Measurements from ENCODE around the gene PIH1D1. TPM values are rescaled to one million over a fixed set of nuclear protein-coding genes. Genes with fewer than 3 reads are reported as not detected.

The PIH1D1 gene
- total and polyA plus RNA-seq, 4 donors: 56.6 to 96.3 (median 76.5) TPM

GRCh38 chr19:49438261-49438660 lies 13.4 kb downstream of the PIH1D1 start:
- DNase-seq (ENCODE audit: low read depth in 4 of 6, low spot score in 6 of 6): peak in 1 of 6 donors; percentile 91
- 10% methylated on average over 2 of the region's 6 CpGs for WGBS (ENCODE audit: insufficient coverage)
- Histone ChIP-seq H3K27me3 (ENCODE audit: control insufficient read depth, insufficient read depth, low read length) (peaks cover 97% of the 10 kb centered on the region), H3K36me3 (ENCODE audit: control insufficient read depth, insufficient read depth, low read length) (no peaks in the 10 kb centered on the region), H3K4me3 (ENCODE audit: low read depth, low read length) (no peak overlapping the region), H3K9me3 (ENCODE audit: control insufficient read depth, insufficient read depth, low read length) (no peaks in the 10 kb centered on the region), H3K4me1 (ENCODE audit: control insufficient read depth, insufficient read depth, low read length) (peaks cover 30% of the 10 kb centered on the region), H3K27ac (ENCODE audit: low read depth, low read length) (no peak overlapping the region)

- 11% methylated on average over 7 of the region's 8 CpGs for WGBS (ENCODE audit: insufficient coverage)
- H3K4me3 ChIP-seq (ENCODE audit: low read depth, low read length): no peak overlapping the region
- H3K4me1 ChIP-seq (ENCODE audit: control insufficient read depth, insufficient read depth, low read length): peaks cover 23% of the 10 kb centered on the region
- no peaks in the 10 kb centered on the region for H3K36me3 ChIP-seq (ENCODE audit: control insufficient read depth, insufficient read depth, low read length)
- peak in 1 of 6 donors; percentile 93 for DNase-seq (ENCODE audit: low read depth in 4 of 6, low spot score in 6 of 6)
- H3K9me3 ChIP-seq (ENCODE audit: control insufficient read depth, insufficient read depth, low read length): no peaks in the 10 kb centered on the region
- no peak overlapping the region for H3K27ac ChIP-seq (ENCODE audit: low read depth, low read length)
- H3K27me3 ChIP-seq (ENCODE audit: control insufficient read depth, insufficient read depth, low read length): peaks cover 100% of the 10 kb centered on the region
These were observed 14.4 kb downstream of the PIH1D1 start for GRCh38 chr19:49437231-49437630.

- H3K4me3 ChIP-seq (ENCODE audit: low read depth, low read length): no peak overlapping the region
- H3K27me3 ChIP-seq (ENCODE audit: control insufficient read depth, insufficient read depth, low read length): peaks cover 100% of the 10 kb centered on the region
- H3K9me3 ChIP-seq (ENCODE audit: control insufficient read depth, insufficient read depth, low read length): no peaks in the 10 kb centered on the region
- H3K4me1 ChIP-seq (ENCODE audit: control insufficient read depth, insufficient read depth, low read length): peaks cover 20% of the 10 kb centered on the region
- H3K27ac ChIP-seq (ENCODE audit: low read depth, low read length): no peak overlapping the region
- DNase-seq (ENCODE audit: low read depth in 4 of 6, low spot score in 6 of 6): peak in 1 of 6 donors; percentile 81
- 7% methylated on average over 42 of the region's 42 CpGs for WGBS (ENCODE audit: insufficient coverage)
- H3K36me3 ChIP-seq (ENCODE audit: control insufficient read depth, insufficient read depth, low read length): no peaks in the 10 kb centered on the region
These were observed 15.1 kb downstream of the PIH1D1 start for GRCh38 chr19:49436381-49437017.

GRCh38 chr19:49435670-49436069 lies 15.9 kb downstream of the PIH1D1 start:
- Histone ChIP-seq H3K27me3 (ENCODE audit: control insufficient read depth, insufficient read depth, low read length) (peaks cover 100% of the 10 kb centered on the region), H3K4me1 (ENCODE audit: control insufficient read depth, insufficient read depth, low read length) (peaks cover 15% of the 10 kb centered on the region), H3K9me3 (ENCODE audit: control insufficient read depth, insufficient read depth, low read length) (no peaks in the 10 kb centered on the region), H3K36me3 (ENCODE audit: control insufficient read depth, insufficient read depth, low read length) (no peaks in the 10 kb centered on the region), H3K4me3 (ENCODE audit: low read depth, low read length) (no peak overlapping the region), H3K27ac (ENCODE audit: low read depth, low read length) (no peak overlapping the region)
- 93% methylated on average over 9 of the region's 10 CpGs for WGBS (ENCODE audit: insufficient coverage)
- DNase-seq (ENCODE audit: low read depth in 4 of 6, low spot score in 6 of 6): no peak

GRCh38 chr19:49434907-49435583 lies 16.6 kb downstream of the PIH1D1 start:
- Histone ChIP-seq H3K4me3 (ENCODE audit: low read depth, low read length) (no peak overlapping the region), H3K27me3 (ENCODE audit: control insufficient read depth, insufficient read depth, low read length) (peaks cover 100% of the 10 kb centered on the region), H3K9me3 (ENCODE audit: control insufficient read depth, insufficient read depth, low read length) (no peaks in the 10 kb centered on the region), H3K4me1 (ENCODE audit: control insufficient read depth, insufficient read depth, low read length) (peaks cover 15% of the 10 kb centered on the region), H3K27ac (ENCODE audit: low read depth, low read length) (no peak overlapping the region), H3K36me3 (ENCODE audit: control insufficient read depth, insufficient read depth, low read length) (no peaks in the 10 kb centered on the region)
- WGBS (ENCODE audit: insufficient coverage): 86% methylated on average over 17 of the region's 18 CpGs
- no peak for DNase-seq (ENCODE audit: low read depth in 4 of 6, low spot score in 6 of 6)

- DNase-seq (ENCODE audit: low read depth in 4 of 6, low spot score in 6 of 6): no peak
- H3K9me3 ChIP-seq (ENCODE audit: control insufficient read depth, insufficient read depth, low read length): no peaks in the 10 kb centered on the region
- no peaks in the 10 kb centered on the region for H3K36me3 ChIP-seq (ENCODE audit: control insufficient read depth, insufficient read depth, low read length)
- WGBS (ENCODE audit: insufficient coverage): 8% methylated on average over 28 of the region's 31 CpGs
- no peak overlapping the region for H3K4me3 ChIP-seq (ENCODE audit: low read depth, low read length)
- H3K27ac ChIP-seq (ENCODE audit: low read depth, low read length): no peak overlapping the region
- peaks cover 19% of the 10 kb centered on the region for H3K4me1 ChIP-seq (ENCODE audit: control insufficient read depth, insufficient read depth, low read length)
- peaks cover 100% of the 10 kb centered on the region for H3K27me3 ChIP-seq (ENCODE audit: control insufficient read depth, insufficient read depth, low read length)
These were observed 18.2 kb downstream of the PIH1D1 start for GRCh38 chr19:49433240-49433901.

GRCh38 chr19:49432141-49433073 lies 19.2 kb downstream of the PIH1D1 start:
- DNase-seq (ENCODE audit: low read depth in 4 of 6, low spot score in 6 of 6): no peak
- Histone ChIP-seq H3K4me3 (ENCODE audit: low read depth, low read length) (no peak overlapping the region), H3K36me3 (ENCODE audit: control insufficient read depth, insufficient read depth, low read length) (no peaks in the 10 kb centered on the region), H3K9me3 (ENCODE audit: control insufficient read depth, insufficient read depth, low read length) (no peaks in the 10 kb centered on the region), H3K27ac (ENCODE audit: low read depth, low read length) (no peak overlapping the region), H3K4me1 (ENCODE audit: control insufficient read depth, insufficient read depth, low read length) (peaks cover 28% of the 10 kb centered on the region), H3K27me3 (ENCODE audit: control insufficient read depth, insufficient read depth, low read length) (peaks cover 100% of the 10 kb centered on the region)
- WGBS (ENCODE audit: insufficient coverage): 5% methylated on average over 59 of the region's 63 CpGs

GRCh38 chr19:49431330-49431749 lies 20.3 kb downstream of the PIH1D1 start:
- Histone ChIP-seq H3K4me3 (ENCODE audit: low read depth, low read length) (no peak overlapping the region), H3K36me3 (ENCODE audit: control insufficient read depth, insufficient read depth, low read length) (no peaks in the 10 kb centered on the region), H3K9me3 (ENCODE audit: control insufficient read depth, insufficient read depth, low read length) (no peaks in the 10 kb centered on the region), H3K27ac (ENCODE audit: low read depth, low read length) (no peak overlapping the region), H3K27me3 (ENCODE audit: control insufficient read depth, insufficient read depth, low read length) (peaks cover 100% of the 10 kb centered on the region), H3K4me1 (ENCODE audit: control insufficient read depth, insufficient read depth, low read length) (peaks cover 26% of the 10 kb centered on the region)
- 61% methylated on average over 24 of the region's 29 CpGs for WGBS (ENCODE audit: insufficient coverage)
- no peak for DNase-seq (ENCODE audit: low read depth in 4 of 6, low spot score in 6 of 6)

GRCh38 chr19:49430678-49431329 lies 20.8 kb downstream of the PIH1D1 start:
- Histone ChIP-seq H3K27ac (ENCODE audit: low read depth, low read length) (no peak overlapping the region), H3K4me1 (ENCODE audit: control insufficient read depth, insufficient read depth, low read length) (peaks cover 25% of the 10 kb centered on the region), H3K4me3 (ENCODE audit: low read depth, low read length) (no peak overlapping the region), H3K27me3 (ENCODE audit: control insufficient read depth, insufficient read depth, low read length) (peaks cover 100% of the 10 kb centered on the region), H3K36me3 (ENCODE audit: control insufficient read depth, insufficient read depth, low read length) (no peaks in the 10 kb centered on the region), H3K9me3 (ENCODE audit: control insufficient read depth, insufficient read depth, low read length) (no peaks in the 10 kb centered on the region)
- 67% methylated on average over 28 of the region's 28 CpGs for WGBS (ENCODE audit: insufficient coverage)
- DNase-seq (ENCODE audit: low read depth in 4 of 6, low spot score in 6 of 6): no peak
